ENCODE data around the gene RBM46. TPM values are rescaled to one million over a fixed set of nuclear protein-coding genes. Genes with fewer than 3 reads are reported as not detected.

The RBM46 gene
- total RNA-seq, 1 donor from 2014 or later: not detected

DNA sequence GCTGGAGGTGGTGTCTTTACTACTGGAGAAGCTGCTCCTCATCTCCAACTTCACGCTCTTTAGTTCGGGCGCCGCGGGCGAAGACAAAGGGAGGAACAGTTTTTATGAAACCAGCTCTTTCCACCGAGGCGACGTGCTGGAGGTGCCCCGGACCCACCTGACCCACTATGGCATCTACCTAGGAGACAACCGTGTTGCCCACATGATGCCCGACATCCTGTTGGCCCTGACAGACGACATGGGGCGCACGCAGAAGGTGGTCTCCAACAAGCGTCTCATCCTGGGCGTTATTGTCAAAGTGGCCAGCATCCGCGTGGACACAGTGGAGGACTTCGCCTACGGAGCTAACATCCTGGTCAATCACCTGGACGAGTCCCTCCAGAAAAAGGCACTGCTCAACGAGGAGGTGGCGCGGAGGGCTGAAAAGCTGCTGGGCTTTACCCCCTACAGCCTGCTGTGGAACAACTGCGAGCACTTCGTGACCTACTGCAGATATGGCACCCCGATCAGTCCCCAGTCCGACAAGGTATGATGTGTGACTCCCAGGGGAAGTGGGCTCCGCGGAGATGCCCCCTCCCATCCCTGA, 36.6 kb upstream of the RBM46 start:
- TF ChIP-seq, protein P1, sequence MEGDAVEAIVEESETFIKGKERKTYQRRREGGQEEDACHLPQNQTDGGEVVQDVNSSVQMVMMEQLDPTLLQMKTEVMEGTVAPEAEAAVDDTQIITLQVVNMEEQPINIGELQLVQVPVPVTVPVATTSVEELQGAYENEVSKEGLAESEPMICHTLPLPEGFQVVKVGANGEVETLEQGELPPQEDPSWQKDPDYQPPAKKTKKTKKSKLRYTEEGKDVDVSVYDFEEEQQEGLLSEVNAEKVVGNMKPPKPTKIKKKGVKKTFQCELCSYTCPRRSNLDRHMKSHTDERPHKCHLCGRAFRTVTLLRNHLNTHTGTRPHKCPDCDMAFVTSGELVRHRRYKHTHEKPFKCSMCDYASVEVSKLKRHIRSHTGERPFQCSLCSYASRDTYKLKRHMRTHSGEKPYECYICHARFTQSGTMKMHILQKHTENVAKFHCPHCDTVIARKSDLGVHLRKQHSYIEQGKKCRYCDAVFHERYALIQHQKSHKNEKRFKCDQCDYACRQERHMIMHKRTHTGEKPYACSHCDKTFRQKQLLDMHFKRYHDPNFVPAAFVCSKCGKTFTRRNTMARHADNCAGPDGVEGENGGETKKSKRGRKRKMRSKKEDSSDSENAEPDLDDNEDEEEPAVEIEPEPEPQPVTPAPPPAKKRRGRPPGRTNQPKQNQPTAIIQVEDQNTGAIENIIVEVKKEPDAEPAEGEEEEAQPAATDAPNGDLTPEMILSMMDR (IDR thresholded peaks at IDR 0.05): no peak
- Mint-ChIP-seq H3K4me1 (peaks cover 21% of the 10 kb centered on the region), H3K4me3 (peak overlapping the region; percentile 80), H3K27me3 (peaks cover 57% of the 10 kb centered on the region), H3K36me3 (ENCODE audit: low read depth) (no peaks in the 10 kb centered on the region), H3K27ac (no peak overlapping the region), H3K9me3 (no peaks in the 10 kb centered on the region)
- ATAC-seq (ENCODE audit: low read depth) (no peak), DNase-seq (no peak)
- CTCF ChIA-PET: no interaction called here
- intact Hi-C loops (cut with micrococcal nuclease): no loop called here
- POLR2A ChIA-PET: no interaction called here

DNA sequence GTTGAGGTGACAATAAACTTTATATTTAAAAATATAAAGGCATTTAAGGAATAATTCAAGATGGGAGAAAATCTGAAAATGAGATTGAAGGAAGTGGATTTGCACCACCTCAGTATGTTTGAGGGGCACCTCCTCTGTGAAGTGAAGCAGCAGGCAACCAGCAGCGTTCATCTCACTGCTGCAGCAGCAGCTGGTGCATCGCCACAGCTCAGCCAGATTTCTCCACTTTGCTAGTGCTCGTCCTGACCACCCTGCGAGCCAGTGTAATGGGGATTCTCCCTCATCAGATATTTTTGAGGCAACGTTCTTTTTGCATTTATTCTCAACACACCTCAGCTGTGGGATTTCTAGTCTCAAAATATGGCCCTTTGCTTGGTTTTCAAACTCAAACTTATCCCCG, 23.4 kb upstream of the RBM46 start:
- no peak overlapping the region for H3K4me3 Mint-ChIP-seq
- no peak for ATAC-seq (ENCODE audit: low read depth)
- no peaks in the 10 kb centered on the region for H3K36me3 Mint-ChIP-seq (ENCODE audit: low read depth)
- H3K9me3 Mint-ChIP-seq: no peaks in the 10 kb centered on the region
- no peaks in the 10 kb centered on the region for H3K27me3 Mint-ChIP-seq
- no peak overlapping the region for H3K27ac Mint-ChIP-seq
- no peak for DNase-seq
- intact Hi-C loops (cut with micrococcal nuclease): no loop called here
- CTCF ChIA-PET: no interaction called here
- no peaks in the 10 kb centered on the region for H3K4me1 Mint-ChIP-seq
- POLR2A ChIA-PET: no interaction called here
- TF ChIP-seq, protein P1 (IDR thresholded peaks at IDR 0.05): no peak

DNA sequence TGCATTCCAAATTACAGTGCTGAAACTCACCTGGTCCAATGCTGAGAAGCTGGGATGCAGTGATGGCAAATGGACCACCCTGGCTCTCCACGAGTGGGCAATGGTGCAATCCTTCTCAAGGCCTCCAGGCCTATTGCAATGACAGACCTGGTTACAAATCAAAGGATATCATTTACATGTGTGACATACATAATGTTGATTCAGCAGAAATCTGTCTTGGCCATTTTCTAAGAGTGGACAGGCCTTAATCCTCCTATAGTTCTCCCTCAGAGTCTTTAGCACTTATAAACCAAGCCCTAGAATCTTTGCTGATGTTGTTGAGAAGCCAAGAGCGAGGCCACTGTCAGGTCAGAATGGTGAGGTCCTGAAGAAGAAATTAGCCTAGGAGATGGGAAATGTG, 20.2 kb upstream of the RBM46 start:
- no peaks in the 10 kb centered on the region for H3K9me3 Mint-ChIP-seq
- DNase-seq (no peak), ATAC-seq (ENCODE audit: low read depth) (no peak)
- ChIA-PET POLR2A (no interaction called here), CTCF (no interaction called here)
- TF ChIP-seq, protein P1 (IDR thresholded peaks at IDR 0.05): no peak
- intact Hi-C loops (cut with micrococcal nuclease): no loop called here
- no peaks in the 10 kb centered on the region for H3K4me1 Mint-ChIP-seq
- H3K27ac Mint-ChIP-seq: no peak overlapping the region
- H3K27me3 Mint-ChIP-seq: peaks cover 3% of the 10 kb centered on the region
- no peak overlapping the region for H3K4me3 Mint-ChIP-seq
- H3K36me3 Mint-ChIP-seq (ENCODE audit: low read depth): no peaks in the 10 kb centered on the region

DNA sequence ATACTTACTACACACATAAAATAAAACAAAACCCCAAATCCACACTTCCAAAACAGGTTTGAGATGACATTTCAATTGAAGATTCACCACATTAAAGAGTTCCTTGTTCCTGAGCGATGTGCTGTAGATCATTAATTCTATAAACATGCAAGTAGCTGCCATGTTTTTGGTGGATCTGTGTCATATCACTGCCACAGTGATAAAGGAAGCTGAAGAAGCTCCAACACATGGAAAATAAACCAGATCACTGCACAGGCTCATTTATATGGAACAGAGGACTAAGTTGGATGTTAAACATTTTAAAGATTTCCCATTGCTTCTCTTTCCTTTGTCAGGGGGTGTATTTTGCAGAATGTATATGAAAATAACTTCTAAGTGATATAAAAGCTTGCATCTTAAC, 2.8 kb upstream of the RBM46 start:
- Mint-ChIP-seq H3K4me1 (no peaks in the 10 kb centered on the region), H3K27me3 (peaks cover 9% of the 10 kb centered on the region), H3K36me3 (ENCODE audit: low read depth) (no peaks in the 10 kb centered on the region), H3K9me3 (no peaks in the 10 kb centered on the region), H3K4me3 (no peak overlapping the region), H3K27ac (no peak overlapping the region)
- ChIA-PET POLR2A (no interaction called here), CTCF (no interaction called here)
- no peak for DNase-seq
- intact Hi-C loops (cut with micrococcal nuclease): loop anchor here (5.0 kb wide), 1 partner anchor 216 kb away; the partner anchor contains the start of gene FGB
- TF ChIP-seq, protein P1 (IDR thresholded peaks at IDR 0.05): no peak
- ATAC-seq (ENCODE audit: low read depth): no peak

DNA sequence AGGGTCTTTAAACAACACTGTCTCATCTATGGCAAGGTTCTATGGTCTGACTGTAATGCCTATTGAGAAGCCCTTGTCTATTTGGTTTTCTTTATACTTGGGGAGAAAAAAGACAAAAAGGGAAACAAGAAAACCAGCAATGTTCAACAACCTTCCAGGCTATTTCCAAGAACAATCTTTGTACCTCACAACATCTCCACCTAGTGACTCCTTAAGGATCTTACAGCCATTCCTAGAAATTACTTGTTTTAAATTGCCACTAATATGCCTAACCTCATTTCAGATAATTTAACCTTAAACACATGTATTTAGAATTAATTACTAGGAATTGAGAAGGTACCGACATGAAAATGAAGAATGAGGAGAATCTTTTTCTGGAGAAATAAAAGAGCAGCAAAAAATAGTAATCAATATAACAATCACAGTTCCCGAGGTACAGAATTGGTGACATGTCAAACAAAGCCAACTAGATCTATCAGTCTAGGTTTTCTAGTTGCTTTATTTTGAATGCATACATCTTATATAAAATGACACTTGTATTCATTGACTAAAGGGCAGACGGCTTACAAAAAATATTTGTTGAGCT, 1.6 kb upstream of the RBM46 start:
- H3K27me3 Mint-ChIP-seq: peaks cover 9% of the 10 kb centered on the region
- no peak overlapping the region for H3K4me3 Mint-ChIP-seq
- H3K36me3 Mint-ChIP-seq (ENCODE audit: low read depth): no peaks in the 10 kb centered on the region
- intact Hi-C loops (cut with micrococcal nuclease): loop anchor here (5.0 kb wide), 1 partner anchor 217 kb away; the partner anchor contains the start of gene FGB
- DNase-seq (no peak), ATAC-seq (ENCODE audit: low read depth) (no peak)
- ChIA-PET CTCF (no interaction called here), POLR2A (no interaction called here)
- TF ChIP-seq, protein P1 (IDR thresholded peaks at IDR 0.05): no peak
- H3K4me1 Mint-ChIP-seq: no peaks in the 10 kb centered on the region
- no peaks in the 10 kb centered on the region for H3K9me3 Mint-ChIP-seq
- no peak overlapping the region for H3K27ac Mint-ChIP-seq
